Midbrain (tissue), 1 donor: ENCODE measurements around the gene SCAF8.
"Not testable (repeated sequence)": the region's sequence is repeated elsewhere in the genome, so short reads cannot be mapped to it uniquely, and the experiment has no call there.

Experiments used
- DNase-seq: peaks from one replicate; lab custom pipeline; 2025; lab: John Stamatoyannopoulos, UW

The SCAF8 gene

DNA sequence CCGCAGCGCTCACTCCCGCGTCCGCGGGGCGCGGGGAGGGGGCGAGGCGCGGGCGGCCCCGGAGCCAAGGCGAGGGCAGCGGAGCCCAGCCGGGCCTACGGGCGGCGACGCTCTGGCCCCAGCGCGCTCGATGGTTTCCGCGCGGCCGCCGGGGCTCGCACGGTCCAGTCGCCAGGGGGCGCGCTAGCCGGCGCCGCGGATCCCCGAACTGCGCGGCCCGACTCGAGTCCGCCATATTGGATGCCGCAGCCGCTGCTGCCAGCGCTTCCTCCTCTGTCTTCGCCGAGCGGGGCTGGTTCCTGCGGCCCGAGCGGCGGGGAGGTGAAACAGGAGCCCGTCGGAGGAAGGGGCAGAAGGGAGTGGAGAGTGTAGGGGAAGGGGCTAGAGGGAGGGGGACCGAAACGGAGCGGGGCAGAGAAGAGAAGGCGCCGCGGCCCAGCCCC lies at the start of gene SCAF8:
SCAF8 (plus strand) TSS at position 234 of the 443 bp plus-strand sequence. CDS start 485 bp downstream, outside the sequence.
- DNase-seq = peak; percentile 86

DNA sequence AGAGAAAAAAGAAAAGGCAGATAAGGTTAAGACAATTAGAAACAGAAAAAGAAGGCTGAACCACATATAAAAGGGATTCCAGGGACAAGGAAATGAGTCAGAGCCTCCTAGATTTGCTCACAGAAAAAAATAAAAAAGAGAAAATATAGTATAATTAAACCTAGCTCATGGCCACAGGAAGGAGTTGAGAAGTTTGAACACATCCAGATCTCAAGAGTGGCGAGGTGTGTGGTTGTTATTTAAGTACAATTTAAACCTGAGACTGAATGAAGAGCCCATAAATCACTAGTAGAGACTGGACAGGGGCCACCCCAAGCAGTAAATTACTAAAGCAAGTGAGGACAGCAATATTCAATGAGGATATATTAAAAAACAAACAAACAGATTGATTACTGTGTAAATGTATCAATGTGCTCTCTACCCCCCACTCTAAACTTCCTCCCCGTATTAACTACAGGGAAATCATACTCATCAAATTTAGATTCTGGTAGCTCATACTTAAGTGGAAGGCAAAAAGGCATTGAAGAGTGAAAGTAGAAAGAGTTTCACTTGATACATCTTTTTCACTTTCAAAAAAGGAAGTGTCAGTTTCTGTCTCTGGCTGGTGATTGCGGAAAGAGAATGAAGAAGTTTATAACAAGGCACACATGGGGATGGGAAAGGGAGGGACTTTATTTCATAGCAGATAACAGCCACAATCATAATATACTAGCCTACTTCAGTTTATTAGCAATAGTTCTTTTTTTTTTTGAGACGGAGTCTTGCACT lies 49.3 kb upstream of the SCAF8 start:
- no peak for DNase-seq

- DNase-seq = no peak
These were observed 47.1 kb upstream of the SCAF8 start for GRCh38 chr6:154686162-154686561.

DNA sequence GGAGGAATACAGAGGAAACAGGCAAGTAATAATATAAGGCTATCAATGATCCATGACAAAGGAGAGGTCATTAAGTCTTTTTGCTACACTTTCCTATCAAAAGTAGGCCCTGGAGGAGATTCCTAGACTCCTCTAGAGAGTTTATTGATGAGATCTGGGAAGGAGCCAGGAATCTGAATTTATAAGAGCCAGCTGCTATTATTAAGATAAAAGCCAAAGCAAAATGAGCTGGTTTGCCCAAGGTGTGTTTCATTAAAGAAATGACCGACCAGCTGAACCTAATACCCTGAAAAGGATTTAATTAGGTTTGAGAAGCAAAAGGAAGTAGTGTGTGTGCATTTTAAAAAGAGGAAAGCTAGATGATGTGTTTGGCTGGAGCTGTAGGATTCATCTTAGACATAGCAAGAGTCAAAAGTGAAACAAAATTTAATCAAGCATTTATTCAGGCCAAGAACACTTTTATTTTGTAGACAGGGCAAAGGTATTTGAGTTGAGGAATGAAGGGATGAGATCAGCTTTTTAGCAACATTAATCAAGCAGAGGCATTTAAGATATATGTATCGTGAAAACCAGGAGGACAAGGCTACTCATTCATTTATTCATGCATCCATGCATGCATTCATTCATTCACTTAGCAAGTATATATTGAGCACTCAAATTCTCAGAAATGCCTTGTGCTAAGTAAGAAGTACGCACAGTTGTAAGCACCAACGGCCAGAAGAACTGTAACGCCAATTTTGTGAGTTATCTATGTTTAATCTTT lies 43.5 kb upstream of the SCAF8 start:
- no peak for DNase-seq

- no peak for DNase-seq
These were observed 42.4 kb upstream of the SCAF8 start for GRCh38 chr6:154690857-154691256.

GRCh38 chr6:154696661-154697060 lies 36.6 kb upstream of the SCAF8 start:
- no peak for DNase-seq

DNA sequence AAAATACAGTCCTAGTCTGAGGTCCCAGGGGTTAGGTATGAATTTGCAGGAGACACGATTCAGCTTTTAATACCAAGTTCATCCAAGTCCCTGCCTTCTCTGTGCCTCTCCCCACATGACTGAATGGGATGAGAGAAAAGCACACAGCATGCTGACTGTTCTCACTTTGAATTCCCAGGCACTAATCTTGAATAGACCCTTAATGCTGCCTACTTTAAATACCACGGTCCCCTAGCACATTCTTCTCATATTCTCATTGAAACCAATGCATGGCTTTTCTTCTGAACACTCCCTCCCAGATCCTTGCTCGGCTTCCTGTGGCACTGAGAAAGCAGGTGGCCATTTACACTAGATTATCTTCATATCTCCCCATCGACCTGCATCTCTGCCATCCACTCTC lies 30.1 kb upstream of the SCAF8 start:
- DNase-seq = no peak

GRCh38 chr6:154705471-154706113 lies 27.6 kb upstream of the SCAF8 start:
- DNase-seq = no peak

DNA sequence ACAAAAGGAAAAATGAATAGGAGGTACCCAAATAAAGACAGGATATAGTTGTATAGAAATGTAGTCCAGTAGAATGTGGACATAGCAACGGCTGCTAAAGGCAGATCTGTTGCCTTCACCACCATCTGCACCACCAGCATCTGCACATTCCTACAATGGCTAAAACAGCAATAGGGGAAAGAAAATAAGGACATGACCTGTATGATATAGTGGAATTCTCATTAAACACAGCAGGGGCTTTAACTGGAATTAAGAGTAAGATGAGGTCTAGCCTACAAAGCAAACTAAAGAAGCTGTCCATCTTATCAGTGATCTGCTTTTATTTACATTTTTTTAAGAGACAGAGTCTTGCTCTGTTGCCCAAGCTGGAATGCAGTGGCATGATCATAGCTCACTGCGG lies 26.8 kb upstream of the SCAF8 start:
- DNase-seq = no peak

GRCh38 chr6:154709621-154710020 lies 23.6 kb upstream of the SCAF8 start:
- DNase-seq = no peak

DNA sequence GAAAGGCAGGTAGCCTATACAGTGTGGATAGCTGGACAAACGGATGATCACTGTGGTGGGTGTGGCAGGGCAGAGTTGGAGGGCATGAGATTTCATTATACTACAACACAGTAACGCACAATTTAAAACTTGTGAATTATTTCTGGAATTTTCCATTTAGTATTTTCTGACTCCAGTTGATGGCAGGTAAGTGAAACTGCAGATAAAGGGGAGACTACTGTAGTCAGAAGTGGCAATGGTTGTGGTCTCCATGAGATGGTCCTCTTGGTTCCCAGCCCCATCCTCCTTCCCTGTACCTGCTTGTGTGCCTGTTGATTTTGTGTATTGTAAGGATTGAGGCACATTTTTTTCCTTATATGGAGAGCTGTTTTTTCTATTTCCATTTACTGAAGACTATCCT lies 22.5 kb upstream of the SCAF8 start:
- no peak for DNase-seq

DNA sequence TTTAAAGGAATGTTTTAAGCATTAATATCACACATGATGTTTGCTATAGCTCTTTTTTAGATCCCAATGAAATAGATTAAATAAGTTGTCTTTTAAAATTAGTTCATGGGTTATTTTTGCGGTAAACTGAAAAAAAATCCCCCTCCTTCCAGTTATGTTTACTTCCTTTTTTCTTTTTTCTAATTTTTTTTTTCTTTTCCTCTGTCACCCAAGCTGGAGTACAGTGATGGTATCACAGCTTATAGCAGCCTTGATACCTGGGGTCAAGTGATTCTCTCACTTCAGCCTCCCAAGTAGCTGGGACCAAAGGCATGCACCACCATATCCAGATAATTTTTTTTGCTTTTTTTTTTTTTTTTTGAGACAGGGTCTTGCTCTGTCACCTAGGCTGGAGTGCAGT lies 17.8 kb upstream of the SCAF8 start:
- no peak for DNase-seq

GRCh38 chr6:154716350-154716749 lies 16.9 kb upstream of the SCAF8 start:
- not testable (repeated sequence) for DNase-seq

- DNase-seq = no peak
These were observed 13.8 kb upstream of the SCAF8 start for GRCh38 chr6:154719433-154719832.

DNA sequence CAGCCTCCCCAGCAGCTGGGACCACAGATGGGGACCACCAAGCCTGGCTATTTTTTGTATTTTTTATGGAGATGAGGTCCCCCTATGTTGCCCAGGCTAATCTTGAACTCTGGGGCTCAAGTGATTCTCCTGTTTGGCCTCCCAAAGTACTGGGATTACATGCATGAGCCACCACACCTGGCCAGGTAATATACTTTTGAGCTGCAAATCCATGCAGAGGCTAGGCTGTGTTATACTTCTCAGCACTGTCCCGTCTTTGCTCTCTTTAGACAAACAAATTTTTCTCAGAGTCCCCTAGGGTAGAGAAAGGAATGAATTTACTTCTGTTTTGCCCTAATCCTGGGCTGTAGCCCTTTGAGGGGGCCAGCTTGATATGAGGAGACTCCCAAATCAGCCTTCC lies 13.4 kb upstream of the SCAF8 start:
- no peak for DNase-seq

- DNase-seq = no peak
These were observed 11.8 kb upstream of the SCAF8 start for GRCh38 chr6:154721460-154721859.

DNA sequence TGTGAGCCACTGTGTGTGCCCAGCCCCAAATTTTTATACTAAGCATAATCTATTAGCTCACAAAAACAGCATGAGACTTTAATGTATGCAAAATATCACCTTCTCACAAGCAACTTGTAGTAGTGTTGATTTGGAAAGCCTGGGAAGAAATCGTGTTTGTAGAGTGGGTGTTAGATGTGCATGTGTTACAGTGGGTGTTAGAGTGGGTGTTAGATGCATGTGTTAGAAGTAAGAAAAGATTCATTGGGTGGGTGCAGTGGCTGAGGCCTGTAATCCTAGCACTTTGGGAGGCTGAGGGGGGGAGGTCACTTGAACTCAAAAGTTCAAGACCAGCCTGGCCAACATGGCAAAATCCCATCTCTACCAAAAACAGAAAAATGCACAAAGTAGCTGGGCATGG lies 6.3 kb upstream of the SCAF8 start:
- no peak for DNase-seq

GRCh38 chr6:154731296-154732218 lies 1.7 kb upstream of the SCAF8 start:
- DNase-seq = no peak

GRCh38 chr6:154732538-154733182 lies 556 bp upstream of the SCAF8 start:
- DNase-seq = no peak

DNA sequence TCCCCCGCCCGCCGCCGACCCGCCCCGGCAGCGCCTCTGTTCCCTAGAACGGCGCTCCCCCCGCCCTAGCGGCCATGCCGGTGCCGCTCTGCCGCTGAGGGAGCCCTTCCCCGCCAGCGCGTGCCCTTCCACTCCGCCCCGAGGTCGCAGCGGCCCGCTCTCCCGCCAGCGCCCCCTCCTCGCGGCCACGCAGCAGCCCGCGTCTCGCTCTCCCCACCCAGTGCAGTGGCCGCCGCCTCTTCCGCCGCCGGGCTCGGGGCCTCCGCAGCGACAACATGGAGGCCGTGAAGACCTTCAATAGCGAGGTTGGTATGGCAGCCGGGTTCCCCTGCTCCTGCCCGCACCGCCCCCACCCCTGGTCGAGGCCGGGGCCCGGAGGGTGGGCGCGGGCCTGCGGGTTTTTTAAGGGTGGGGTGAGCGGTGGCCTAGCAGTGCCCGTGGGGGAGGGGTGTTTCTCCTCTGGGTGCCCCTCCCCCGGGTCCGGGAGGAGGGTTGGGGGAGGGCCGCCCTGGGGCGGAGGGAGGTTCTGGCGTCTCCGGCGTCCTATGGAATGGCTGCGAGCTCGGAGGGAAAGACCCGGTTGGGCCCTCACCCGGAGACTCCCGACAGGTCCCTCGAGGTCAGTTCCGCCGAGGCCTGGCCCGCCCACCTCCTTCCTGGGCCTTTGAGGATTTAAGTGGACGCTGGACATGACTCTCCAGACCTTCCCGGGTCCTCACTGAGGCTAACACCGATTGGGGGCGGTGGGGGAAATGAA lies 588 bp downstream of the SCAF8 start:
- DNase-seq = peak; percentile 96
